Neural progenitor cell (in vitro differentiated cells): ENCODE results near the gene GRIN2B.

Experiments used
- EZH2 ChIP-seq: fragments of 200-600 bp; sonication (generic); IDR thresholded peaks from 2 replicates; pipeline ENCODE4 v1.6.1; 2017; ENCODE audit warnings: antibody characterized with exemption, mild to moderate bottlenecking, moderate library complexity
- EZH2phosphoT487 ChIP-seq: fragments of 200-600 bp; sonication (generic); IDR thresholded peaks from 2 replicates; pipeline ENCODE4 v1.6.1; 2017; ENCODE audit warnings: antibody characterized with exemption
- TF ChIP-seq, protein P1 (sequence below): fragments of 200-600 bp; sonication (generic); IDR thresholded peaks from 2 replicates; pipeline ENCODE4 v1.5.1; 2017; ENCODE audit warnings: antibody characterized with exemption, mild to moderate bottlenecking

DNA sequence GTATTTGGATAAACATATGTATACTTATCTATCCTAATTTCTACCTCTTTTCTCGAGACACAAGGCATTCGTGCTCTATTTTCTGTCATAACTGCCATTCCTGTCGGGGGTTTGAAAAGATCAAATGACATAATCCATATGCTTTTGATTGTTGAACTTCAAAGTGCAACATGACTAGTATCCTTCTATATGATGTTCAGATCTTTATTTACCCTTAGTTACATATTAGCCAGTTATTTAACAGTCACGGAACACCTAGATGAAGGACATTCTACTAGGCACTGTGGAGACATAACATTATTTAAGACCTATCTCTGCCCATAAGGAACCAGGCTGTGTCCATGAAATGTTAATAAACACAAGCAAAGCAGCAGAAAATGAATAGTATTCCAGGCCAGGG lies 11.2 kb upstream of the GRIN2B start:
- TF ChIP-seq, protein P1, sequence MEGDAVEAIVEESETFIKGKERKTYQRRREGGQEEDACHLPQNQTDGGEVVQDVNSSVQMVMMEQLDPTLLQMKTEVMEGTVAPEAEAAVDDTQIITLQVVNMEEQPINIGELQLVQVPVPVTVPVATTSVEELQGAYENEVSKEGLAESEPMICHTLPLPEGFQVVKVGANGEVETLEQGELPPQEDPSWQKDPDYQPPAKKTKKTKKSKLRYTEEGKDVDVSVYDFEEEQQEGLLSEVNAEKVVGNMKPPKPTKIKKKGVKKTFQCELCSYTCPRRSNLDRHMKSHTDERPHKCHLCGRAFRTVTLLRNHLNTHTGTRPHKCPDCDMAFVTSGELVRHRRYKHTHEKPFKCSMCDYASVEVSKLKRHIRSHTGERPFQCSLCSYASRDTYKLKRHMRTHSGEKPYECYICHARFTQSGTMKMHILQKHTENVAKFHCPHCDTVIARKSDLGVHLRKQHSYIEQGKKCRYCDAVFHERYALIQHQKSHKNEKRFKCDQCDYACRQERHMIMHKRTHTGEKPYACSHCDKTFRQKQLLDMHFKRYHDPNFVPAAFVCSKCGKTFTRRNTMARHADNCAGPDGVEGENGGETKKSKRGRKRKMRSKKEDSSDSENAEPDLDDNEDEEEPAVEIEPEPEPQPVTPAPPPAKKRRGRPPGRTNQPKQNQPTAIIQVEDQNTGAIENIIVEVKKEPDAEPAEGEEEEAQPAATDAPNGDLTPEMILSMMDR = no peak
- TF ChIP-seq EZH2phosphoT487 (no peak), EZH2 (no peak)
